Ovary (tissue), 9 donors: ENCODE measurements around the gene PIGS. TPM values are rescaled to one million over a fixed set of nuclear protein-coding genes. Genes with fewer than 3 reads are reported as not detected.

Experiments
- DNase-seq, 5 donors: peaks; one replicate each; pipeline ENCODE4 v3.0.0-alpha.2; 2019 to 2020
- H3K27ac ChIP-seq, 2 donors: fragments of 200-600 bp; one replicate each; pipeline versions ENCODE4 v1.5.1 to v1.8.0; 2019 to 2022
- H3K27me3 ChIP-seq: fragments of 200-600 bp; one replicate; pipeline ENCODE4 v1.8.0; 2022
- H3K36me3 ChIP-seq: fragments of 200-600 bp; sonication (generic); one replicate; pipeline ENCODE4 v1.5.1; 2019
- H3K4me1 ChIP-seq: one replicate; pipeline ENCODE4 v1.8.1; 2013; ENCODE audit warnings: mild to moderate bottlenecking, moderate library complexity; ENCODE audit not compliant: insufficient read depth
- H3K4me3 ChIP-seq: fragments of 200-600 bp; sonication (generic); one replicate; pipeline ENCODE4 v1.5.1; 2017
- H3K9me3 ChIP-seq, 2 donors: fragments of 200-600 bp in 1 of 2; sonication (generic) in 1 of 2; one replicate each; pipeline versions ENCODE4 v1.5.1 to v1.8.1; 2013 to 2019; ENCODE audit warnings: mild to moderate bottlenecking in 1 of 2, moderate library complexity in 1 of 2
- CTCF ChIP-seq, 3 donors: fragments of 450-650 bp in 2 of 3; fragments of 200-600 bp in 1 of 3; IDR thresholded peaks; one replicate each; pipeline versions ENCODE4 v1.5.1 to v1.8.0; 2016 to 2022; ENCODE audit warnings: antibody characterized with exemption in 3 of 3, mild to moderate bottlenecking in 1 of 3
- EP300 ChIP-seq: sonication (generic); formaldehyde crosslinking; IDR thresholded peaks from one replicate; pipeline ENCODE4 v1.6.1; 2017; ENCODE audit warnings: antibody characterized with exemption
- POLR2A ChIP-seq: fragments of 450-650 bp; IDR thresholded peaks from one replicate; pipeline ENCODE4 v1.6.1; 2017; ENCODE audit warnings: antibody characterized with exemption, mild to moderate bottlenecking, moderate library complexity
- WGBS, 3 donors: extraction: QIAGEN DNeasy Blood & Tissue Kit in 1 of 3; methylation state at CpG; one replicate each; pipeline versions ENCODE4 v1.1.5 to v1.1.7; 2013 to 2017; 5-methylcytosine and 5-hydroxymethylcytosine counted together
- intact Hi-C, 4 donors: fragments of 100-400 bp; cut with DNase I; formaldehyde crosslinking; loops; one replicate each; pipeline versions ENCODE4 v1.11.0 to v1.15.1; 2022 to 2023
- polyA plus RNA-seq, 2 donors: library from polyadenylated mRNA; stranded (reverse); fragments of 200-250 nt in 1 of 2; fragments of 350-450 nt in 1 of 2; fragmentation: Illumina TruSeq in 1 of 2; extraction: RNeasy Lipid Tissue Mini Kit (QIAGEN cat#74804) in 1 of 2; gene quantifications; one replicate each; pipeline ENCODE4 v1.2.3, GENCODE V29; 2013 to 2014
- total RNA-seq, 7 donors: library from RNA; depleted of rRNA in 2 of 7; stranded (reverse); fragments of >200 nt in 2 of 7; fragmentation: NEBNext Ultra II Directional in 3 of 7; extraction: Animal tissue kit (Norgen Biotek cat#: 25700) in 3 of 7; gene quantifications; one replicate each; pipeline versions ENCODE4 v1.1.0 to v1.2.4, GENCODE V29; 2016 to 2023
- donor health status: DM: no; HTN: no; CAD: no; lungs with moderate emphysema.
- donor health status: DM: no; HTN: no; CAD: no.
- donor health status: Bipolar disorder and iron deficiency.
- donor health status: DM: yes; HTN: yes; CAD: no.
- donor health status: DM: no; HTN: no; CAD: no.
- donor health status: DM: yes; HTN: yes; CAD: no.

PIGS gene
- total and polyA plus RNA-seq, 9 donors, result 16.1 to 64.8 (median 33.5) TPM

DNA sequence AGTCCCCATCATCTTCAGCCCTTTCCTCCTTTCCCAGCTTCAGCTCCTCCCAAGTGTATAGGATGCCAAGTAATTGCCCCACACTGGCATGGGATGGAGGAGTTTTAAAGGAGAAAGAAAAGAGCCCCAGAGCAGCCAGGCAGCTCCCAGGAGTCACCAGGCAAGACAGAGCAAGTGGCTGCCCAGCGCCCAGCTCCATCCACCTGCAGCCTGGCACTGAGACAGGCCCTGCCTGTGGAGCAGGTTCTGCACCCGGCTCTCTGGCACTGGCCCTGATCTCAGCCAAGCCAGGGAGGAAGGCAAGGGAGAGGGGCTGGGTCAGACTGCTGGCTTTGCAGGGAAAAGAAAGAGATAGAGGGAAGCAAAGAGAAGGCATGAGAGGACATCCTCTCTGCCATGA is 43.5 kb downstream of the PIGS start:
- no peaks in the 10 kb centered on the region for H3K9me3 ChIP-seq
- no peaks in the 10 kb centered on the region for H3K36me3 ChIP-seq
- no peaks in the 10 kb centered on the region for H3K27me3 ChIP-seq
- WGBS, 3 donors, result 83 to 90% (median 86%) methylated on average over 2 of the region's 2 CpGs
- intact Hi-C loops, result no loop called here
- no peak for TF ChIP-seq CTCF (IDR thresholded peaks at IDR 0.05)
- TF ChIP-seq EP300, result no peak
- no peak for TF ChIP-seq POLR2A
- no peak overlapping the region for H3K27ac ChIP-seq
- H3K4me1 ChIP-seq, result no peaks in the 10 kb centered on the region
- no peak overlapping the region for H3K4me3 ChIP-seq
- DNase-seq, result no peak

- 88 to 95% (median 95%) methylated on average over 2 of the region's 2 CpGs for WGBS, 3 donors
Observed at GRCh38 chr17:28527181-28527681, 44.1 kb downstream of the PIGS start.

DNA sequence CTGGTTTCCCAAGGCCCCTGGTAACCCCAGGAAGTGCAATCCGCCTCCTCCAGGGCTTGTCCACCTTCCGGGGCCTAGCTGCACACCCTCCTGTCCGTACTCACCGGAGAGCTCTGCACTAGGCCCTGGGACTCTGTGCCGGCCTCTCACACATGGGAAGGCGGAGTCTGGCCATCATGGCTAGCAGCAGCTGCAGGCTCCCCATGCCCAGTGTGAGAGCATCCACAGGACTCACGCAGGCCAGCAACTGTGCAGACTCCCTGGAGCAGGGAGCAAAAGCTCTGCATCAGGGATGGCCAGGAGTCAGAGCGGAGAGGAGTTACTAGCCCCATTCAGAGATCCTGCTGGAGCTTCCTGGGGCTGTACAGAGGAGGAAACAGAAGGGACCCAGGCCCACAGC is 44.9 kb downstream of the PIGS start:
- Histone ChIP-seq H3K27me3 (no peaks in the 10 kb centered on the region), H3K27ac (no peak overlapping the region), H3K9me3 (no peaks in the 10 kb centered on the region), H3K4me1 (no peaks in the 10 kb centered on the region), H3K4me3 (no peak overlapping the region), H3K36me3 (no peaks in the 10 kb centered on the region)
- intact Hi-C loops, result no loop called here
- no peak for TF ChIP-seq POLR2A
- no peak for TF ChIP-seq CTCF (IDR thresholded peaks at IDR 0.05)
- TF ChIP-seq EP300, result no peak
- 67 to 78% (median 76%) methylated on average over 6 to 8 of the region's 8 CpGs for WGBS, 3 donors
- no peak for DNase-seq

More at GRCh38 chr17:28527181-28527681, 44.1 kb downstream of the PIGS start:
- TF ChIP-seq CTCF (IDR thresholded peaks at IDR 0.05) (no peak), EP300 (no peak), POLR2A (no peak)
- DNase-seq, result no peak
- no peak overlapping the region for H3K27ac ChIP-seq
- no peaks in the 10 kb centered on the region for H3K27me3 ChIP-seq
- H3K36me3 ChIP-seq, result no peaks in the 10 kb centered on the region
- H3K4me1 ChIP-seq, result no peaks in the 10 kb centered on the region
- H3K9me3 ChIP-seq, result no peaks in the 10 kb centered on the region
- H3K4me3 ChIP-seq, result no peak overlapping the region
- intact Hi-C loops, result no loop called here

DNA sequence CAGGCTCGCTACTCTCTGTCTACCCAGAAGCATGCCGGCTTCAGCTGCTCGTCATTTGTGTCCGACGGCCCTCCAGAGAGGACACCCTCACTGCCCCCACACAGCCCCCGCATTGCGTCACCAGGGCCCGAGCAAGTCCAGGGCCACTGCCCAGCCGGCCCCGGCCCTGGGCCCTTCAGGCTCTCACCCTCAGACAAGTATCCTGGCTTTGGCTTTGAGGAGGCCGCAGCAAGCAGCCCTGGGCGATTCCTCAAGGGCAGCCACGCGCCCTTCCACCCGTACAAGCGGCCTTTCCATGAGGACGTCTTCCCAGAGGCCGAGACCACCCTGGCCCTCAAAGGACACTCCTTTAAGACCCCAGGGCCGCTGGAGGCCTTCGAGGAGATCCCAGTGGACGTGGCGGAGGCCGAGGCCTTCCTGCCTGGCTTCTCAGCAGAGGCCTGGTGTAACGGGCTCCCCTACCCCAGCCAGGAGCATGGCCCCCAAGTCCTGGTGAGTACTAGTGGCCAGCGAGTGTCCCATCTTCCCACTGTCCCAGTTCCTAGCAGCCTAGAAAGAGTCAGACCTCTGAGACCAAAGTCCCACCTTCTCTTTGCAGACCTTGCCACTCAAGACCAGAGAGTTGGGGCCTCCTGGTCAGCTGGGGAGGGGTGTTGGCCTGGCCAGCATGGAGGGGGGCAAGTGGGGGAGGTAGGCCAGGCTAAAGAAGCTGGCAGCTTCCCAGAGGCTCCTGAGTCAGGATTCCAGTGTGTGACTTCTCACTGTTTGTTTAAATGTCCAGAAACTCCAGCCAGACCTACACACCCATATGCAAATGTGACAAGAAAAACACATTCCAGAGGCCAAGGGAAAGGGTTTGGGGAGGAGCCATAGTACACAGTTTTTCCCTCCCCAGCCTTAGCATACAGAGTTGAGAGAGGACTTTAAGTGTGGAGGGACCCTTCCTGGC is 46.6 kb downstream of the PIGS start:
- TF ChIP-seq CTCF (IDR thresholded peaks at IDR 0.05) (no peak), POLR2A (no peak), EP300 (no peak)
- Histone ChIP-seq H3K27me3 (no peaks in the 10 kb centered on the region), H3K9me3 (no peaks in the 10 kb centered on the region), H3K36me3 (no peaks in the 10 kb centered on the region), H3K4me1 (no peaks in the 10 kb centered on the region), H3K27ac (no peak overlapping the region), H3K4me3 (no peak overlapping the region)
- intact Hi-C loops, result no loop called here
- WGBS, 3 donors, result 89 to 91% (median 89%) methylated on average over 25 of the region's 25 CpGs
- no peak for DNase-seq
